Fibroblast of the aortic adventitia (primary cell): ENCODE results near the gene INPP5J. TPM values are rescaled to one million over a fixed set of nuclear protein-coding genes. Genes with fewer than 3 reads are reported as not detected.

Source experiments
- DNase-seq: peaks from one replicate; pipeline ENCODE4 v3.0.0-alpha.2; 2010; ENCODE audit warnings: low read depth
- H3K4me3 ChIP-seq: 2 replicates; pipeline ENCODE4 v1.5.1; 2011; ENCODE audit warnings: low read depth, mild to moderate bottlenecking, control low read depth, low read length, moderate library complexity
- CTCF ChIP-seq: IDR thresholded peaks from 2 replicates; pipeline ENCODE4 v1.5.1; 2011; ENCODE audit warnings: mild to moderate bottlenecking, low read length, control low read depth, inconsistent platforms; ENCODE audit not compliant: insufficient read depth
- total RNA-seq: library from RNA; depleted of rRNA; stranded (reverse); fragments of >200 nt; gene quantifications from 2 replicates; pipeline ENCODE4 v1.2.3, GENCODE V29; 2012; ENCODE audit warnings: low replicate concordance

Gene INPP5J
- total RNA-seq, 1 donor = under 0.01 TPM

GRCh38 chr22:31118046-31118820 is 4.5 kb upstream of the INPP5J start:
- no peak for DNase-seq
- H3K4me3 ChIP-seq = no peak overlapping the region
- TF ChIP-seq CTCF = no peak

- no peak for DNase-seq
- H3K4me3 ChIP-seq = no peak overlapping the region
- no peak for TF ChIP-seq CTCF
Measured at GRCh38 chr22:31119026-31119717, 3.6 kb upstream of the INPP5J start.

GRCh38 chr22:31120230-31120629 is 2.5 kb upstream of the INPP5J start:
- no peak for TF ChIP-seq CTCF
- DNase-seq = no peak
- no peak overlapping the region for H3K4me3 ChIP-seq

GRCh38 chr22:31120642-31121041 is 2.1 kb upstream of the INPP5J start:
- DNase-seq = no peak
- no peak for TF ChIP-seq CTCF
- no peak overlapping the region for H3K4me3 ChIP-seq

- TF ChIP-seq CTCF = no peak
- DNase-seq = no peak
- no peak overlapping the region for H3K4me3 ChIP-seq
Measured at GRCh38 chr22:31121403-31121802, 1.4 kb upstream of the INPP5J start.

GRCh38 chr22:31122196-31122531 is 602 bp upstream of the INPP5J start:
- TF ChIP-seq CTCF = no peak
- no peak overlapping the region for H3K4me3 ChIP-seq
- DNase-seq = no peak
